IPS DF 19.7 (cell line): ENCODE measurements around the gene POU2F3.

Experiments
- DNase-seq: peaks from one replicate; pipeline ENCODE4 v3.0.0-alpha.2; 2013; ENCODE audit warnings: low read depth, low spot score

Gene POU2F3

DNA sequence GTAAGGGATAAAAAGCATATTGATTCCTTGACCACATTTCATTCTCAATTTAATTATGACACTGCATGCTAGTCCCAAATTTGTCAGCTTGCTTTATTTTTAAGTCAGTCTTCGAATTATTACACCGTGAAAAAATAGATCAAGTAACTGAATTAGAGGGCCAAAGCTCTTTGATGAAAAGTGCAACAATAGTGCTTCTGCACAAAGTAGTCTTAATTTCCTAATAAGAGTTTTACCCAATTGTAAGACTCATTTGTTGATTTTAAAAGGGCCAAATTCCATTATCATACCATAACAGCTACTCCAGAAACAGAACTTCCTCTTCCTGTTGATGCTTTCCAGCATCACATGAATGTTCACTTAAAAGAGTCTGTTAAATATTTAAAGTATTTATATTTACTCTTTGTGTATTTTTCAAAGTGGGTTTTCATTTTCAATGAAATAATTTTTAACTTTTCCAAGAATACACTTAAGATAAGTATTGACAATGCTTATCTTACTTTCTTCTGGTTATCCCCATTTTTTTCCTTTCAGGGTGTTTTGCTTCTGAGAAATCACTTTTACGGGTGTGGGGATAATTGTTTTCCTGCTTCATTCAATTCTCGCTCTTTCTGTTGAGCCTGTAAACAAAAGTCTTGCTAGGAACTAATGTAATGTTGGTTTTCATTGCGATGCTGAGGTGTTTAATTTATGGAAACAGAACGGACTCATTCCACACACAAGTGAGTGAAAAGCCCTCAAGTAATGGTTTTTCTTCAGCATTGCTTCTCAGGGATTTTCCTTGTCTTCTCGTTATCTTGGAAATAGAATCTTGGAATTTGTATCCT, 98.4 kb downstream of the POU2F3 start:
- no peak for DNase-seq

DNA sequence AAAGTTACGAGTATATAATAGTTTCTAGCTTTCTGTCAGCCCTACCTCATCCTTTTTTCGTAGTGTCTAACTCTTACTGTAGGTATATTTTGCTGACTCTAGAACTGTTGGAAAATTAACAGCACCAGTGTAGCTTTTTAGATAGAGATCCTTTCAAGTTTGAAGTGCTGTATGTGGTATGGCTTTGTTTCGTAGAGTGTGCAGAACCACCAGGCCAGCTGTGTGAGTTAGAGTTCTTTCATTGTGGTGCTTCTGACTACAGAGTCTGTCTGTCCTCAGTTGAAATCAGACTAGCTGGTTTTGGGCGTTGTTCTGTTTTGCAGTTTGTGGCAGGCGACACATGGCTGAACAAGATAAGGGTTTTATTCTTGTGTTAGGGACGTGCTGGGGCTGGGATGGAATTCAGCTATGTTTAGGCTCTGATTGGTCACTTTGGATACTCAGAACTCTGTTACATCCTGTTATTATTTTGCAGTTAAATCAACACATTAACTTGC, 99.5 kb downstream of the POU2F3 start:
- DNase-seq, result no peak

DNA sequence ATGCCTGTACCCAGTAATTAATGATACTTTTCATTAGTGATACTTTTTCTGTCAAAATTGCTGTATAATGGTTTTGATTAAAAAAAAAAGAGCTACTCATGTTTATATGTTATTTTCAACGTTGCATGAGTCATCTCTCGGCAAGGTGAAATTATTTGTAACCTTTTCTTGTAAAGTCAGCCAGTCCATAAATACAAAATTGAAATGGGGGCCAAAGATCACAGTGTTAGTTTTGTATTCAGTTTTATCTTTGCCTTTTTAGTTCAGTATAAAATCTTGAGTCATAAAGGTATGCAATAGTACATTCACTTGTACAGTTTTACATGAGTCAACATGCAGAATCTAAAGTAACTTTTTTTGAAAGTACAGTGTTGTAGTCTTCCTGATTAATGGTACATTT, 100.6 kb downstream of the POU2F3 start:
- no peak for DNase-seq

DNA sequence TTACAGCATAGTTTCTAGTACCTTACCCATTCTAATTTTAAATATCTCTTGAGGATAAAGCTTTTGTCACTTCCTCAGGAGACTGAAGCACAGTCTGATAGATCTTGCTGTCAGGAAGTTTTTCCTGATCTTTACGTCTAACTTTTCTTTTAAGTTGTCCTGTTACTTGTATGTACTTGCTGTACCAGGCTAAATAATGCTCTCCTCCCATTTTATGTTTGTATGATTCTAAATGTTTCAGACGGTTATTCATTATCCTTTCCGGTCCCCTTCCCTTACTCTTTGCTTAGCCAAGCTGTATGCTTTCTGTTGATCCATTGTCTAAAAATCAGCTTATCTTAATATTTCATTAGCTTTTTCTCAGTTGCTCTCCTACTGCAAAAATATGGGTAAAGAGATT, 102.3 kb downstream of the POU2F3 start:
- no peak for DNase-seq

DNA sequence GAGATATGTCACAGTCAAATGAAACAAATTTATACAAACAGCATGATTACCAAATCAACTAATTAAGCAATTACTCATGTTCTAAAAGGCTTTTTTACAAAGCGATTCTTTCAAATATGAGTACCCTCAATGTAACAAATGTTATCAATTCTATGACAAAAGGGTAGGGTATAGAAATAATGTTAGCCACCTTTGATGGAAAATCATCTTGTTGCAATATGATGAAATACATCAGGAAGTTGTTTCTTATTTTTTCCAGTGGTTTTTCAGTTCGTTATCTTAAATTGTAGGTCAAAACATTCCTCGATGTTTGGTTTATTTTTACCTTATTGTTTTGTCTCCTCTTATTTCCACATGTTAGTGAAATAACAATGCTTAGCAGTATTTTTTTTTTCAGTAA, 102.7 kb downstream of the POU2F3 start:
- no peak for DNase-seq

DNA sequence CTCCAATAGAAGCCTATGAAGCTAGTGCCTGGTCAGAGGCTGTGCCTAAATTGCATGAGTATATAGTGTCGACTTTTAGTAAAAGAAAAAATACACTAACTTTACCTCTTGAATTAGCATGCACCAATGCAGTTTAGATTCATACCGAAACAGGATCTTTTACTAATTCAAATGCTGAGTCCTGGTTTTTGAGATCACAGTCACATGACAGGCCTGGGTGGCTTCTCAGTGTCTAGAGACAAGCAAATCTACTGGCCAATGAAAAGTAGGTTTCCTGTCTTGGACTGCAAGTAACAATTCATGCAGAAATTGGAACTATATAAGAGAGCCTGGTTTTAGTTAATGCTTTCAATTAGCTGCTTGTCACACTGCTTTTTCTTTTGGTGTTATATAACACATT, 103.5 kb downstream of the POU2F3 start:
- no peak for DNase-seq

DNA sequence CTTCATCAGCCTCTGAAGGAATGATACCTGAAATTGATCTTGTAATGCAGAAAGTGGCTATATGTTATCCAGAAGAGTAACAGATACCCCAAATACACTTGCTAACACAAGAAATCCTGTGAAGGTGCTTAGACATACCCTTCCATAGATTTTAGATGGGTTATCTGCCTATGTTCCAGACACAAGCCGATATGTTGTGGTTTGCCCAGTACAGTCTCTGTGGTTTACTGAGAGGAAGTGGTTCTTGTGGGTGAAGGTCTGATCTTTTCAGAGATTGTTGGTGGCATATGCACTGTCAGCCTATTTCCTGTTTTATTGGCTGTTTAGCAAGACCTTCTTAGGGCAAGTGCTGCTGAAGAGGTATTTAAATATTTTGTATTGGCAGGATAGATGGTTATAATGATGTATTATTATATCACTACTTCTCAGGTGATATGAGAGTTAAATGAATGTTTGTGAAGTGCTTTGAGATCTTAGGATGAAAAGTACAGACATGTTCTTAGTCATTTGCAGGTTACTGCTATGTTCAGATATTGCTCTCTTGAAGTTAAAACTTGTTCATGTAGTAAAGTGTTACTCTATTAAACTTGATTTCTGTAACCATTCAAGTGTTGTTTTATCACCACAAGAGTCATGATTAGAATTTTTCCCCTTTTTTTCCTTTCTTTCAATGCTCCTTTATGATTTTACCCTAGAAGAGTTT, 104.5 kb downstream of the POU2F3 start:
- DNase-seq, result no peak

DNA sequence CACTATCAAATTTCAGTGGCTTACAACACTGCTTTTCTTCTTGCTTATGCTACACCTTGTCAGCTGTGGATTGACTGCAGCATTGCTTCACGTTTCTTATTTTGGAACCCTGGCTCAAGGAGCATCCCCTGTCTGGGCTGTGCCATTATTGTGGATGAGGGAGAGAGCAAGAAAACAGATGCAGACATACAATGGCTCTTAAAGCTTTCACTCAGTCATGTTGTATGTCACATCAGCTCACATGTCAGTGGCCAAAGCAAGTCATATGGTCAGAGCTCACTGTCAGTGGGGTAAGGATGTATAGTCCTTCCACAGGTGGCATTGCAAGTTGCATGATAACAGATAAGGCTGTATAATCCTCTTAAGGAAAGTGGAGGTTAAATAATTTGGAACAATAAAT, 106.3 kb downstream of the POU2F3 start:
- DNase-seq, result no peak

DNA sequence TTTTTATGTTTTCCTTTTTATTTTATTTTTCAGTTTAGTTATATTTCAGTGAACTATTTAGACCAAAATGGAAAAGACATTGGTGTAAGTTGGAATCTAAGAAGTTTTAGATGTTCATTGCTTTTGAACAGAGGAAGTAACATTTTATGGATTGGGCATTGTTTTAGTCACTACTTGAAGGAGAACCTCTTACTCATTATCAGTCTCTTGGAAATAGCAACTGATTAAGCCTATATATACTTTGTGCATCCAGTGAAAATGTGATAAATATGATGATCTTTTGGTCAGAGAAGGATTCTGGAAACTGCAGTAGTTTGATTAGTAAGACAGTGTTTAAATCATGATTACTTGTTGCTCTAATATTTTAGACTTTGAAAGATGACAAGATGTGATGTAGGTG, 110.7 kb downstream of the POU2F3 start:
- DNase-seq, result no peak

DNA sequence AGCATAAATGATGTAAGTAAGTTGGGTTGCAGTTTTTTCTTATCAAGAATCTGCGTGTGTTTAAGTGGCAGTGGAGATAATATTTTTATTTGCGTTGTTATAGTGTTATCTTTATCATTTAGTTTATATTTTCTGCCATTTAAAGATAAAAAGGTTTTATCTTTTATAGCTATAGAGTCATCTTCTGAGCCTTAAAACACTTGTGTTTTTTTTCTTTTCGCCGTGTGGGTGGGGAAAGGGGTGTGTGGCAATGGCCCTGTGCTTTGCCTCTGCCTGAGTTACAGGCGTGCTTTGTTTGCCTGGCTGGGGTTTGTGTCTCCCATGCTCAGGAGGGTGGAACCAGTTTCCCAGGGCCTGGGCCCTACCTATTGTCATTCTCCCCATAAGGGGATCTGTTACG, 112.5 kb downstream of the POU2F3 start:
- no peak for DNase-seq

DNA sequence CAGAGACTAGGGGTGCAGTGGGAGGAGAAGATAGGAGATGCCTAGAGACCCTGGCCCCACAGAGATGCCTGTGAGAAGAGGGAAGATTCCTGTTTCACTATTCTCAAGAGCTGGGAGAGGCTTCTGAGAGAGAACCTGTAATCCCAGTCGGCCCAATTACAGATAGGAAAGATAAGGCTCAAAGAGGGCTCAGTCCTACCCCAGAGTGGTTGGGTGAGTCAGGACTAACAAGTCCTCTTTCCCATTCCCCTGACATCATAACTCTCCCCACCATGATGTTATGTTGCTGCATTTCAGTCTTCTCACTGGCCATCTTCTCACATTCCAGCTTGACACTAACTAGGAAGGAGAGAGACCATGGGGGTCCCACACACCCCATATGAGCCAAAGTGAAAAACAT, 114.1 kb downstream of the POU2F3 start:
- DNase-seq, result no peak

DNA sequence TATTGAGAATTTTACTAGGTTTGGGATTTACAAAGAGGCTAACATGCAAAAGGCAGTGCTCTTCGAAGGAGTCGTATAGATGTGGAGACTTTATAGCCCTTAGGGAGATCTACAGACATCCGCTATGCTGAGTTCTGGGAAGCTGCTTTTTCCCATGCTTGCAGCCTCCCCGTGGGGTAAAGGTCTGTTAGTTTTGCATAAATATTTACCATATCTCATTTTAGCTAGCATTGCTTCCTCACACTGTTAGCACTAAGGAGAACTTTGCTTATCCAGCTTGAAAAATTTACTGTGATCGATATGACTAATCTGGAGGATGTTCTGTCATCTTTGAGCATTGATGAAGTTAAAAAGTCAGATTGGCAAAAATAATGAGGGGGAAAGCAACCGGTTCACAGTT, 114.8 kb downstream of the POU2F3 start:
- DNase-seq, result no peak

DNA sequence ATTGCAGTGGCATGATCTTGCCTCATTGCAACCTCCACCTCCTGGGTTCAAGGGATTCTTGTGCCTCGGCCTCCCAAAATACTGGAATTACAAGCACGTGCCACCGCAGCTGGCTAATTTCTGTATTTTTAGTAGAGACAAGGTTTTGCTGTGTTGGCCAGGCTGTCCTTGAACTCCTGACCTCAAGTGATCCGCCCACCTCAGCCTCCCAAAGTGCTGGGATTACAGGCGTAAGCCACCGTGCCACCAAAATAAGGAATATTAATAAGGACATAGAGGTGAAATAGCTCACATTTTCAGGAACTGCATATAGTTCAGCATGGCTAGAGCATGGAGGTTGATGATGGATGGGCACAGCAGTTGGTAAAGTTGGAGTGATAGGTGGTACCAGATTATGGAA, 117.7 kb downstream of the POU2F3 start:
- no peak for DNase-seq

DNA sequence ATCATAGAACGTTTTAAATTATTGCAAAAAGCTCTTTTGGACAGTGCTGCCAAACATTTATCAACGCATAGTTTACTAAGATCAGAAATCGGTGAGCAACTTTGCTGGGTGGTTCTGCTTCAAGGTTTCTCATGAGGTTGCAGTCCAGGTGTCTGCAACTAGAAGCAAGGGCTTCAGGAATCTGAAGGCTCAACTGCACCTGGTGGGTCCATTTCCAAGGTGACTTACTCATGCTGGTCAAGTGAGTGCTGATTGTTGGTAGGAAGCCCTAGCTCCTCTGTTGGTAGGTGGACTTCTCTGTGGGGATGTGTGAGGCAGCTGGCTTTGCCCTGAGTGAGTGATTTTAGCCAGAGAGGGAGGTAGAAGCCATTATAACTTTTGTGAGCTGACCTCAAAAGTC, 118.8 kb downstream of the POU2F3 start:
- no peak for DNase-seq

DNA sequence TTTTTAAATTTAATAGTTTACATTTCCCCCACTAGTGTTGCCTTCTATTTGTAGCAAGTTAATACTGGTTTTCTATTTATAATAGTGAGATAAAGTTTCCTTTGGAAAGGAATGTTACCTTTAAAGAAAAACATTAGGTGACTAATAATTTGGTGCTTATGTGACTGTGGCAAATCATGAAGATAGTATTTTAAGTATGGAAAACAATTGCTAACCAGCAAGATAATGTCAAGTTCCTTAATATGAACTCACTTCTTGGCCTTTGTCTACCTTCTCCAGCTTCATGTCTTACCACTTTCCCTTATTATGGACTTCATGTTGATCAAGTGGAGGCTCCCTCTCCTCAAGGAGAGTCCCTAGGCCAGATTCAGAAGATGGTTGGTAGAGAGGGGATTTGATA, 123.5 kb downstream of the POU2F3 start:
- no peak for DNase-seq

DNA sequence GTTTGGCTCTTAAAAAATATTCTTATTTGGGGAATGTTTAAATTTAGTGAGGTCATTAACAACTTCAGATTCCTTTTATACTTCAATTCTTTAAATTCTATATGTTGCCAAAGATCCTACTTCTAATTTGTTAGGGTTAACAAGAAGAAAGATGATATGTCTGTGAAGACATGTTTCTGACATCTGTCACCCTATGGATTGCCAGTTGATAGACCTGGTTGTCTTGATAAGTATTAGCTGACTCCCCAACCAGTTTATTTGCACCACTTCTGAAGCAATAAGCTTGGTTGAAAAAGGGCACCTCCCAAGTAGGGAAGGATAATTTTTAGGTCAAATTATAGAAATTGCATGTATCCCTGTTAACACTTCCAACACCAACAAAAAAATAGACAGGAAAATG, 125.6 kb downstream of the POU2F3 start:
- DNase-seq, result no peak
